Measurements from ENCODE around the gene HCFC1R1.

DNA sequence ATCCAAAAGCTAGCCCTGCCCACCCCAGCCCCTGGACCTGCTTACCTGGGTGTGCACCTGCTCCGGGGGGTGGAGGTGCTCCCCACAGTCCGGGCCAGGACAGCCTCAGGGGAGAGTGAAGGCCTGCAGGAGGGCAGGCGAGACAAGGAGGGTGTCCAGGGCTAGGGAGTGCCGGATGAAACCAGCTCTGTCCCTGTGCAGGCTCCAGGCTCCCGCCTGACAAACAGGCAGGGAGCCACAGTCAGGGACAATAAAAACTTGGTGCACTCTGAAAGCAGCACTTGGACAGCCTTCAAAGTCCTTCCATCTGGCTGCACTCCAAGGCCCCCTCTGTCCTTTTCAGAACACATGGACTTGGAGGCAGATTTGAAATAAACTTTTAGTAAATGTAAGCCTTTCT, 50.6 kb downstream of the HCFC1R1 start:
- TF ChIP-seq, protein P1, sequence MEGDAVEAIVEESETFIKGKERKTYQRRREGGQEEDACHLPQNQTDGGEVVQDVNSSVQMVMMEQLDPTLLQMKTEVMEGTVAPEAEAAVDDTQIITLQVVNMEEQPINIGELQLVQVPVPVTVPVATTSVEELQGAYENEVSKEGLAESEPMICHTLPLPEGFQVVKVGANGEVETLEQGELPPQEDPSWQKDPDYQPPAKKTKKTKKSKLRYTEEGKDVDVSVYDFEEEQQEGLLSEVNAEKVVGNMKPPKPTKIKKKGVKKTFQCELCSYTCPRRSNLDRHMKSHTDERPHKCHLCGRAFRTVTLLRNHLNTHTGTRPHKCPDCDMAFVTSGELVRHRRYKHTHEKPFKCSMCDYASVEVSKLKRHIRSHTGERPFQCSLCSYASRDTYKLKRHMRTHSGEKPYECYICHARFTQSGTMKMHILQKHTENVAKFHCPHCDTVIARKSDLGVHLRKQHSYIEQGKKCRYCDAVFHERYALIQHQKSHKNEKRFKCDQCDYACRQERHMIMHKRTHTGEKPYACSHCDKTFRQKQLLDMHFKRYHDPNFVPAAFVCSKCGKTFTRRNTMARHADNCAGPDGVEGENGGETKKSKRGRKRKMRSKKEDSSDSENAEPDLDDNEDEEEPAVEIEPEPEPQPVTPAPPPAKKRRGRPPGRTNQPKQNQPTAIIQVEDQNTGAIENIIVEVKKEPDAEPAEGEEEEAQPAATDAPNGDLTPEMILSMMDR (IDR thresholded peaks at IDR 0.05; ENCODE audit: low read length): no peak
- no peak for TF ChIP-seq EZH2 (IDR thresholded peaks at IDR 0.05; ENCODE audit: borderline replicate concordance, low read length)

All from OCI-LY1 (cell line).